ENCODE measurements around the gene WDR72. TPM values are rescaled to one million over a fixed set of nuclear protein-coding genes. Genes with fewer than 3 reads are reported as not detected.

The WDR72 gene
- total and polyA plus RNA-seq, 3 donors from 2014 or later: 1.9 to 2.4 (median 2.1) TPM

DNA sequence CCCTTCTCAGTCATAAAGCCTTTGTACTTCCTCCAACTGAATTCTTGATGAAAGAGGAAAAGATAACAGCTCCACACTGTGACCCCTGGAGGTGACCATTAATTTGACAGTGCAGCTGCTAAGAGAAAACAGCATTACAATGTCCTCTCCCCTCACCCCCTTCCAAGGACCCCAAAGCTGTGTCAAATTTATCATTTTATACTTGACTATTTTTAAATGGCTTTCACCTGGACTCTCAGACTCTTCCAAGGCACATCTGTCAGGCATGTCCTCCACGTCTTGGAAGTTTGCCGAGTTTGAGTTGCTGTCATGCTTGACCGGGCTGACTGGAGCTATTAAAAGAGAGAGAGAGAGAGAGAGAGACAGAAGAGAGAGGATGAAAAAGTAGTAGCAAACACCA is 236.5 kb downstream of the WDR72 start:
- H3K36me3 ChIP-seq (ENCODE audit: low read depth, missing control alignments): no peaks in the 10 kb centered on the region
- TF ChIP-seq CTCF (IDR thresholded peaks at IDR 0.05) (no peak), POLR2A (IDR thresholded peaks at IDR 0.05) (no peak)
- no peaks in the 10 kb centered on the region for H3K4me1 ChIP-seq
- WGBS, 2 donors: 35 to 38% methylated on average over 3 of the region's 3 CpGs
- no peak overlapping the region for H3K27ac ChIP-seq
- no peaks in the 10 kb centered on the region for H3K27me3 ChIP-seq
- intact Hi-C loops (cut with DNase I; ENCODE audit: low total_unique reads): no loop called here
- no peak for DNase-seq
- H3K9me3 ChIP-seq: no peaks in the 10 kb centered on the region
- H3K4me3 ChIP-seq: no peak overlapping the region

DNA sequence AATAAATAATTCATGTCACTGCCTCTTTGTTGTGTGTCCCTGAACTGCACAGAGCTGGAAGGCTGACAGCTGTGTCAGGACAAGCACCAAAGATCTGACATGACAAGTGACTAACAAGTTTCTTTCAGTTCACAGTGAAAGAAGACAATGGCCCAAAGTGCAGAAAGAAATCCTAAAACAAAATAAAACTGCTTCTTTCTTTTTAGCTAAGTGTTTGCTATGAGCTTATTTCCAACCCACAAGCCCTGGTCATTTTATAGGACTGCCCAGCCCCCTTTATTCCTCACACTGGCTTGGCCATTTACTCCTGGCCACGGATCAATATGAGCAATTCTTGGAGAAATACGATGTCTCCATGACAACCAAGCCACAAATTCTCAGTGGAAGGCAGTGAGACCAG is 238.5 kb downstream of the WDR72 start:
- no peak overlapping the region for H3K27ac ChIP-seq
- intact Hi-C loops (cut with DNase I; ENCODE audit: low total_unique reads): no loop called here
- WGBS, 2 donors: 31 to 50% methylated on average over 2 of the region's 2 CpGs

DNA sequence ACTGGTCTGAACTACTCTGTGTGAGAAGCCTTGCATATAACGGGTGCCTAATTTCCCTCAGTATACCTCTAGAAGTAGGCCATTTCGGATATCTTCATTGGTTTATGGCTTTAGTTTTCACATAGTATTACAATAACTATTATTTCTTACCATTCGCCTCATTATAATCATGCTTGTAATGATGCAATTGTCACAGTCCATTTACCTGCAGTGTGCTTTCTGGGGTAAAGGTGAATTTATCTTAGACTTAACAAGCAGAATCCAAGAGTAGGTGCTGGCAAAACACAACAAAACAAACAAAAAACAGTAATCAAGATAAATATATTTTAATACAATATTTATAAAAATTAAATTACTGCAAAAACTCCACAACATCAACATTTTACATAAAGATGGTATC is 246.0 kb downstream of the WDR72 start:
- no peak for DNase-seq
- no peaks in the 10 kb centered on the region for H3K9me3 ChIP-seq
- H3K27me3 ChIP-seq: no peaks in the 10 kb centered on the region
- 93 to 96% methylated on average over 3 of the region's 3 CpGs for WGBS, 2 donors
- H3K36me3 ChIP-seq (ENCODE audit: low read depth, missing control alignments): no peaks in the 10 kb centered on the region
- H3K4me3 ChIP-seq: no peak overlapping the region
- no peak overlapping the region for H3K27ac ChIP-seq
- intact Hi-C loops (cut with DNase I; ENCODE audit: low total_unique reads): no loop called here
- TF ChIP-seq CTCF (IDR thresholded peaks at IDR 0.05) (no peak), POLR2A (IDR thresholded peaks at IDR 0.05) (no peak)
- H3K4me1 ChIP-seq: no peaks in the 10 kb centered on the region

More for the DNA sequence above, 238.5 kb downstream of the WDR72 start:
- no peak overlapping the region for H3K4me3 ChIP-seq
- no peaks in the 10 kb centered on the region for H3K9me3 ChIP-seq
- H3K36me3 ChIP-seq (ENCODE audit: low read depth, missing control alignments): no peaks in the 10 kb centered on the region
- H3K4me1 ChIP-seq: no peaks in the 10 kb centered on the region
- H3K27me3 ChIP-seq: no peaks in the 10 kb centered on the region
- TF ChIP-seq CTCF (IDR thresholded peaks at IDR 0.05): no peak
- no peak for TF ChIP-seq POLR2A (IDR thresholded peaks at IDR 0.05)
- DNase-seq: no peak

DNA sequence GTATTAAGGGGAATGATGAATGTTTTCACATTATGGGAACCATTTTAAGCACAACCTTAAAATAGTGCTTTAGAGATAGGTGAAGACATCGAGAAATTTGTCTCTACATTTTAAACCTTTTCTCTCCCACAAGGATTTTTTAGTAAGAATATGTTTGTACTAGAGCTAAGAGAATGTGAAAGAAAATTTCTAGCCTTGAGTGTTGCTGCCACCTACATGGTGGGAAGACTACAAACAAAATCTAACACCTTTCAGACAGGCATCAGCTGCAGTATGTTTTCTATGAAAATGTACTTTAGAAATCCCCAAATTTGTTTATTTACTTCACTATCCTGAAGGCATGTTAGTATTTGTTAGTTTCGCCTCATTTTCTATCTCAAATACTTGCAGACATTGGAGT is 247.4 kb downstream of the WDR72 start:
- Histone ChIP-seq H3K4me1 (no peaks in the 10 kb centered on the region), H3K36me3 (ENCODE audit: low read depth, missing control alignments) (no peaks in the 10 kb centered on the region), H3K27me3 (no peaks in the 10 kb centered on the region), H3K27ac (no peak overlapping the region), H3K9me3 (no peaks in the 10 kb centered on the region), H3K4me3 (no peak overlapping the region)
- WGBS, 2 donors: 67 to 69% methylated on average over 2 of the region's 2 CpGs
- TF ChIP-seq CTCF (IDR thresholded peaks at IDR 0.05): peak in 2 of 3 experiments; percentile 9 to 33
- TF ChIP-seq POLR2A (IDR thresholded peaks at IDR 0.05): no peak
- no peak for DNase-seq
- intact Hi-C loops (cut with DNase I; ENCODE audit: low total_unique reads): no loop called here

GRCh38 chr15:53511175-53511574 is 248.3 kb downstream of the WDR72 start:
- no peaks in the 10 kb centered on the region for H3K27me3 ChIP-seq
- H3K4me3 ChIP-seq: no peak overlapping the region
- no peak overlapping the region for H3K27ac ChIP-seq
- H3K36me3 ChIP-seq (ENCODE audit: low read depth, missing control alignments): no peaks in the 10 kb centered on the region
- DNase-seq: no peak
- no peaks in the 10 kb centered on the region for H3K4me1 ChIP-seq
- intact Hi-C loops (cut with DNase I; ENCODE audit: low total_unique reads): no loop called here
- no peaks in the 10 kb centered on the region for H3K9me3 ChIP-seq
- TF ChIP-seq CTCF (IDR thresholded peaks at IDR 0.05) (no peak), POLR2A (IDR thresholded peaks at IDR 0.05) (no peak)

Measured in testis (tissue), 3 donors.